Erythroblast (primary cell): Measurements from ENCODE around the gene MPIG6B.

Experiments used
- DNase-seq, 2 experiments: peaks; one replicate each; lab custom pipeline; 2025; lab: John Stamatoyannopoulos, UW
- GATA1 ChIP-seq: IDR thresholded peaks from 2 replicates; pipeline ENCODE4 v1.6.1; 2011; ENCODE audit warnings: low read depth, mild to moderate bottlenecking, control low read depth, low read length, moderate library complexity
- POLR2A ChIP-seq: IDR thresholded peaks from 2 replicates; pipeline ENCODE4 v1.6.1; 2011; ENCODE audit warnings: mild to moderate bottlenecking, low read length

MPIG6B gene, protein sequence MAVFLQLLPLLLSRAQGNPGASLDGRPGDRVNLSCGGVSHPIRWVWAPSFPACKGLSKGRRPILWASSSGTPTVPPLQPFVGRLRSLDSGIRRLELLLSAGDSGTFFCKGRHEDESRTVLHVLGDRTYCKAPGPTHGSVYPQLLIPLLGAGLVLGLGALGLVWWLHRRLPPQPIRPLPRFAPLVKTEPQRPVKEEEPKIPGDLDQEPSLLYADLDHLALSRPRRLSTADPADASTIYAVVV

DNA sequence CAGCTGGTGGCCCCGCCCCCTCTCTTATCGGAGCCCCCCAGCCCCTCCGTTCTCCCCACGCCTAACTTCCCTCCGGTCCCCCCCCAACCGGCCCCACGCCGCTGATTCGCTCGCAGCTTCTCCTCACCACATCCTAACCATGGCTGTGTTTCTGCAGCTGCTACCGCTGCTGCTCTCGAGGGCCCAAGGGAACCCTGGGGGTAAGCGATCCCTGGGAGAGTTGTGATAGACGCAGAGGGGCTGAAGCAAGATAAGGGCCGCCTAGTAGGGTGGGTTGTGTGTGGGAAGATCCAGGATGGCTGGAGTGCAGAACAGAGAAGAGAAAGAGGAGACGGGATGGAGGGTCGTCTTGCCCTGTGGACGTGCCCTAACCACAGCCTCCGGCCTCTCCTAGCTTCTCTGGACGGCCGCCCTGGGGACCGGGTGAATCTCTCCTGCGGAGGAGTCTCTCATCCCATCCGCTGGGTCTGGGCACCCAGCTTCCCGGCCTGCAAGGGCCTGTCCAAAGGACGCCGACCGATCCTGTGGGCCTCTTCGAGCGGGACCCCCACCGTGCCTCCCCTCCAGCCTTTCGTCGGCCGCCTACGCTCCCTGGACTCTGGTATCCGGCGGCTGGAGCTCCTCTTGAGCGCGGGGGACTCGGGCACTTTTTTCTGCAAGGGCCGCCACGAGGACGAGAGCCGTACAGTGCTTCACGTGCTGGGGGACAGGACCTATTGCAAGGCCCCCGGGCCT lies at the start of gene MPIG6B:
MPIG6B (plus strand) TSS at position 129 of the 735 bp plus-strand sequence; CDS start at position 140, 11 bp downstream.
- DNase-seq = no peak
- TF ChIP-seq POLR2A (no peak), GATA1 (no peak)

DNA sequence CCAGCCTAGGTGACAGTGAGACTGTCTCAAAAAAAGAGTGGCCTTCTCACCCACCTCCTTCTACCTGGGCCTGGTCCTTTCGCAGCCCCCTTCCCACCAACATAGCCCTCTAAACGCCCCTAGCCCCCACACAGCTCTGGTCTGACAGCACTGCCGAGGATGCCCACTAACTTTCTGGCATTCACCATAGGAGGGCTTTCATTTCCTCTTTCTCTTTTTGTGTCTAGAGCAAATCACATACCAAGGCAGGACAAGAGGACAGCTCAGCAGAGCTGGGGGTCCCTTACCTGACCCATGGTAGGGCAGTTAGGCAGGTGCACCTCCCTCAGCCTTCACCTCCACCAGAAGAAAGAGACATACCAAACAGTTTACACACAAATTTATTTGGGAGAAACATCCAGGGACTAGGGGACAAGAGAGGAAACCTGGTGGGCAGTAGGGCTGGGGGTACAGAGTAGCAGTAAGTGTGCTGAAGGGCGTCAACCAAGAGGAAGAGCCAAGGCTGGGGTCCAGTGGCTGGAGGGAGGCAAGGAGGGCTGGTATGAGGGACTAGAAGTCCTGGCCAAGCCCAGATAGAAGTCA lies 46.8 kb upstream of the MPIG6B start:
- no peak for DNase-seq
- no peak for TF ChIP-seq POLR2A
- no peak for TF ChIP-seq GATA1

DNA sequence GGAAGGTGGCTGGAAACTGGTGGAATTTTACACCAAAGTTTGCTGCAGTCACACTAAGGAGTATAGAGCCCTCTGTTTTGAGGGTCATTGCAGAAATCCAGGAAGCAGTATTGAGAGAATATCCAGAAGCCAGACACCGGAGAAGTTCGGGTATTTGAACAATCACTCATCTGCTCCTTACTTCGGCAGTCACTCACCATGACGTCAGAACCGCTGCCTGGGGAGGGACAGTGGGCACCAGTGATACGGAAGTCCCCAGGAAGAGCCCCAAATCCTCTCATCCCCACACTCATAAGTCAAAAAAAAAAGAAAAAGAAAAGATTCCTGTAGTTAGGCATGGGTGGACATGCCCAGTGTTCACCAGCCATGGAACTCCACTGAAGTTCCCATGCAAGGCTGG lies 46.3 kb upstream of the MPIG6B start:
- DNase-seq = no peak
- TF ChIP-seq GATA1 (no peak), POLR2A (no peak)

DNA sequence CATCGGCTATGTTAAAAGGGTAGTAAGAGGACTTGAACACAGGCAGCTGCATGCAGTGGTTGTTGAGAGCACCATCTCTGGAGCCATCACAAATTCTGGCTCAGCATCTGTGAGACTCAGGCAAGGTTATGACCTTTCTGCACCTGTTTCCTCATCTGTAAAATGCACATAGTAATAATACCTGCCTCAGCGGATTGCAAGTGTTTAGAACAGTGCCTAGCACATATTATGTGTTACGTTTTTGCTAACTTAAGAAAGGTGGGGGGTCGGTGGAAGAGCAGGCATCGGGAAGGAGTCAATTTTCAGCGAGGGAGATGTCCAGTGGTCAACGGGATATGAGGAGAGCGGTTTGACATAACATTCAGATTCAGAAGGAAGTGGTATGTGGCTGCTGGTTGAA lies 45.2 kb upstream of the MPIG6B start:
- DNase-seq = no peak
- TF ChIP-seq GATA1 = no peak
- no peak for TF ChIP-seq POLR2A

DNA sequence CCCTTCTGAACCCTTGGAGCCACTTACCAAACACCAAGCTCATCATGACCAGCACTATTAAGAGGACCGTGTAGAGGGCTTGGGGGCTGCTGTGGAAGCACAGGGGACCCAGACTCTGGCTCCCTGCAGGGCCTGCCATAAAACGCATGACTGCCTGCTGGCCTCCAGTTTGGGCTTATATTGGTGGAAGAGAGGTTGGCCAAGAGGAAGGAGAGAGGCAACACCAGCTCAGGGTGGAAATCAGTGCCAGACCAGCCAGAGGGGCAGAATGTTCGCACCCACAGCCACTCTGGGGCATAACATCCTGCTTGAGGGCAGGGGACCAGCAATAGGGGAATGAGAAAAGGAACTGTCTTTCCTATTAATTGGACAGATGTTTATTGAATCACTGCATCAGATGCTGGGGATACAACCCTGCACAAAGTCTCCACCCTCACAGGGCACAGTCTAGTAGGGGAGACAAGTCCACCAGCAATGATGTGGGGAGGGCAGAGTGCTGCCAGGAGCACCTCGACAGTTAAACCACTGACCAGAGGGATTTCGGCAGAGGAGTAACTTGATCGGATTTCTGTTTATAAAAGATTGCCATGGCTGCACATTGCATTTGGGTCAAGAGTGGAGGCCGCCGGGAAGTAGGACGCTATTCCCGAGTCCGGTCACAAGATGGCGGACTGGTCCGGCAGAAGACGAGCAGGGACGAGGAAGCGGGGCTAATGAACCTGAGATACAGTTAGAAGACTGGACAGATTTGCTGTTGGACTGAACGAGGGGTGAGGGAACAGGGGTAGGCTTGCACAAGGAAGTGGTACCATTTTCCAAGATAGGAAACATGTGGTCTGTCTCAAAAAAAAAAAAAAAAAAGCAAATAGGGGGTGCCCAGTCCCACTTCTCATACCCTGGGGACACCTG lies 42.7 kb upstream of the MPIG6B start, which contains the start of gene LY6G5C:
LY6G5C (minus strand) TSS at position 842 of the 909 bp plus-strand sequence; CDS start at position 148, 694 bp downstream.
- TF ChIP-seq POLR2A (no peak), GATA1 (no peak)
- DNase-seq = peak; percentile 81 to 89

DNA sequence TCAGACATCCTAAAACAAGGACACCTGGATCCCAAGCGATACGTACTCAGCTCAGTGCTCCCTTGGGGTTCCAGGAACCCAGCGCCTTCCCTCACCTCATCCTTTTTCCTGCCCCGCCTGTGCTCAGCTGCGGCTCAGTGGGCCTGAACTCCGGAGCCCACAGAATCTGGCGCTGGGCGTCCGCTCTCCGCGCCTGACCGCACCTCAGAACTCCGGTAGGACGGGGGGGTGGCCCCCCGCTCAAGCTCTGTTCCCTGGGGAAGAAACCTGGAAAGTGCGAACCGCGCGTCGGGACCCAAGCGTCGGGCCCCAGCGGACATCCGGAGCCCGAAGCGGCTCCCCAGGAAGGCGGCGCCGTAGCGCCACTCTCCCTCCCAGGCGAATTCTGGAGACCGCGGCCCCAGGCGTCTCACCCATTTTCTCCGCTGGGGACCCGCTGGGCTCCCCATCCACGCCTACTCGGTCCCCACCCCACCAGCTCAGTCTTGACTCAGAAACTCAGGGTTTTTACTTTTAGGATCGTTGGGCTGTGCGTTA lies 42.0 kb upstream of the MPIG6B start:
- no peak for TF ChIP-seq GATA1
- TF ChIP-seq POLR2A = peak; percentile 15

DNA sequence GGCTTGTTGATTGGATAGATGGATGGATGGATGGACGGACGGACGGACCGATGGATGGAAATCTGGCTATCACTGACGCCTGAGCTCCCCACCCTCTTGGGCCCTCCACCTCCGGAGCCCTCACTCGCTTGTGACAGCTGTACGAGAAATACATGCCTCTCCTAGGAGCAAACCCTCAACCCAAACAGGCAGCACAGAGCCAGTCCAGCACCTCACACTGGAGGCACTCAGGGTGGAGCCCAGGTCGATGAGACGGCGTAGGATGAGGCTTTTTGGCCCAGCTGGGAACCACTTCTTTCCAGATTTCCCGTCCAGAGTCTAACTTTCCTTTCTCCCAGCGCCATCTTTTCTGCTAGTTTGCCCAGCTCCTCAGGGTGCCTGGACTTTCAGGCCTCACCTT lies 39.6 kb upstream of the MPIG6B start:
- no peak for TF ChIP-seq GATA1
- TF ChIP-seq POLR2A = no peak
- no peak for DNase-seq

More for the DNA sequence above, 42.0 kb upstream of the MPIG6B start:
- DNase-seq = peak; percentile 32 to 49

DNA sequence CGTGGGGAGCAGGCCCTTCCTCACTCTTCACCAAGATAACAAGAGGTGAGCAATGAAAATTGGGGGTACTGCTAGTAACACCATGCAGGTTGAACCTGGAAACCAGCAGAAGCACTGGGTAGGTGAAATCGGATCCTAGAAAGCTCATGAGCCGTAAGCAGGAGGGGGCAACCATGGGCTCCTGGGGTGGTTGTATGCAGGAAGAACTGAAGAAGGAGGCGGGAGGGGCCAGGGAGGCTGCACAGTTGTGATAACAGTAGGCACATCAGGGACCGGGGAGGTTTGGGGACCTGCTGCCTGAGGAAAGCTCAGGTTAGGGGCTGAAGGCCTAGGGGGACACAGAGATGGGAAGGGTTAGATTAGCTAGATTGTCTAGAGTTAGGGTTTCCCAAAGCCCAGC lies 36.7 kb upstream of the MPIG6B start:
- DNase-seq = peak; percentile 72 to 78
- TF ChIP-seq POLR2A (no peak), GATA1 (no peak)

DNA sequence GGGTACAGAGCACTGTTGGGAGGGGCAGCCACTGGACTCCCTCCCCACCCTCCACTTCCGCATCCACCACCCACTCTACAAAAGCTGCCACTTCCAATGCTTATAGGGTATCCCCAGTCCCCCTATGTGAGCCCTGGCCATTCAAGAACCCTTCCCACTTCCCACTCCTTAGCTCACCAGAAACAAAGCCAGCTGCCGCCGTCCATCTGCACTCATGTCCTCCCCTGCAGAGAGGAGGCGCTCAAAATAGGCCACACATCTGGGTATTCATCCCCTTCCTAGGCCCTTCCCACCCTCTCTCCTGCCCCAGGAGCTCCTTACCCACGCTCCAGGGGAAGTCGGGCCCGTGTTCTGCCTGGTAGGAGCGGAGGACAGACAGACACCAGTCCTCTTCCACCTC lies 35.9 kb upstream of the MPIG6B start:
- DNase-seq = no peak
- no peak for TF ChIP-seq POLR2A
- TF ChIP-seq GATA1 = no peak

DNA sequence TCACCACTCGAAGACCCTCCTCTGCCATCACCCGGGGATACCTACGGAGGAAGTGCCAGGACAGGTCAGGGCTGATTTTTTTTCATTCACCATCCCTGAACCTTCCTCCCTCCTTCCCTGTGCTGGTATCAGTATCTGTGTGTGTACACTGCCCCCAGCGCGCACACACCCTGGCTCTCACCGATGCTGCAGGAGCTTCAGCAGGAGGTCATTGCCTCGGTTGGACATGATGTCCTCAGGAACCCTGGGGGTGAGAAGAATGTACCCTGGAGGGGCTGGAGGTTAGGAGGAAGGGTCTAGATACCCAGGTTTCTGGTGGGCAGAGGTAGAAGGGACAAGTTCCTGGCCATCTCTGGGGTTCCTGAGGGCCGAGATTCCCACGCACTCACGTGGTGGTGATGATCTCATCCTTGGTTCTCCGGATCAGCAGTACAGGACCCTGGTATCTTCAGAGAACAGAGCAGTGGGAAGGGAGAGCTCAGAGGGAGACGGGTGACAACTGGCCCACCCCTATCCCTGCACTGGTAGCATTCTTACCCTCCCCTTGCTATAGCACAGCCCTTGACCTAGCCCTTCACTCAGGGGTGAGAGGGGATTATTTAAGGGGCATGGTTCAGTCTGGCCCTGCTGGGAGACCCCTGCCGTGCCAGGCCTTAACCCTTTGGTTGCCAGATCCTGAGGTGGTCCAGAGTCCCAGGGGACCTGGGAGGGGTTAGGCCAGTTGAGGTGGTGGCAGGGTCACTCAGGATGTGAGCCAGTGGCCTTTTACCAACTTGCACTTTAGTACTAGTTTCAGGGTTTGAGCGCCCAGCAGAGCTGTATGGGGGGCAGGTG lies 35.1 kb upstream of the MPIG6B start:
- no peak for DNase-seq
- TF ChIP-seq POLR2A = no peak
- TF ChIP-seq GATA1 = no peak

DNA sequence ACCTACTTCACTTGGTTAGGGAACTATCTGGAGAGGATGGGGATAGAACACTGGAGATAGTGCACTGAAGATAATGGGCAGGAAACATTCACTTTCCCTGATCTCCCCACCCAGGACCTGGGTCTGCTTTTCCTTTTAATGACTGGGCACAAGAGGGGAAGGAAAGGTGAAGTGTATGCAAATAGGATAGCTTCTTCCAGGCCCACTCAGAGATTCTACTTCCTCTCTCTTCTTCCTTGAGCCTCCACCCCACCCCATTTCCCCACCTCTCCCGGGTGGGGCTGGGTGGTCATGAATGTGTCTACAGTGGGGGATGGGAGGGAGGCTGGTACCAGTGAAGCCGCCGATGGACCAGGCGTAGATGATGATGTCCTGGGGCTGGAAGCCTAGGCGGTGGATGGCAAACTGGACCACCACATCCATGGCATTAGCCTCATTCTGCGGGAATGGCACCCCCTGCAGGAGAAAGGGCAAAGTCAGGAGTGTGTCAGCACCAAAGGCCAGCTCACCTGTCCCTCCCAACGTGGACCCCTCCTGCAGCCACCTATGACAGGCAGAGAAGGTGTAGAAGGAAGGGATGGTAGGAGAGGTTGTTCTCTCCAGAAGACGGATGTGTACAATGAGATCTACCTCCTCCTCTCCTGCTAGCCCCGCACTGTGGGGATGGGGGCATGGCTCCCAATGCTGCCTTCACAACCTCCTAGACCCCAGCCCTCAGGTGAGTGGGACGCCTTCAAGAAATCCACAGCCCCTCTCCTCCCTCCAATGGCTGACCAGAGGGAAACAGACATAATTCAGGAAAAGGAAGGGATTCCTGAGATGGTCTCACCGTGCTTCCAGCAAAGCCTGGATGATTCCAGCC lies 33.7 kb upstream of the MPIG6B start:
- DNase-seq = peak in 1 of 2 experiments; percentile 30

More for the DNA sequence above, 33.7 kb upstream of the MPIG6B start:
- TF ChIP-seq GATA1 (no peak), POLR2A (no peak)
